GM18858 (cell line): Measurements from ENCODE around the gene PTGS2.

Source experiments
- ATAC-seq: cut with Tn5 transposase; IDR thresholded peaks from one replicate; pipeline ENCODE4 v1.9.1; 2021; ENCODE audit not compliant: unreplicated experiment

Gene PTGS2

DNA sequence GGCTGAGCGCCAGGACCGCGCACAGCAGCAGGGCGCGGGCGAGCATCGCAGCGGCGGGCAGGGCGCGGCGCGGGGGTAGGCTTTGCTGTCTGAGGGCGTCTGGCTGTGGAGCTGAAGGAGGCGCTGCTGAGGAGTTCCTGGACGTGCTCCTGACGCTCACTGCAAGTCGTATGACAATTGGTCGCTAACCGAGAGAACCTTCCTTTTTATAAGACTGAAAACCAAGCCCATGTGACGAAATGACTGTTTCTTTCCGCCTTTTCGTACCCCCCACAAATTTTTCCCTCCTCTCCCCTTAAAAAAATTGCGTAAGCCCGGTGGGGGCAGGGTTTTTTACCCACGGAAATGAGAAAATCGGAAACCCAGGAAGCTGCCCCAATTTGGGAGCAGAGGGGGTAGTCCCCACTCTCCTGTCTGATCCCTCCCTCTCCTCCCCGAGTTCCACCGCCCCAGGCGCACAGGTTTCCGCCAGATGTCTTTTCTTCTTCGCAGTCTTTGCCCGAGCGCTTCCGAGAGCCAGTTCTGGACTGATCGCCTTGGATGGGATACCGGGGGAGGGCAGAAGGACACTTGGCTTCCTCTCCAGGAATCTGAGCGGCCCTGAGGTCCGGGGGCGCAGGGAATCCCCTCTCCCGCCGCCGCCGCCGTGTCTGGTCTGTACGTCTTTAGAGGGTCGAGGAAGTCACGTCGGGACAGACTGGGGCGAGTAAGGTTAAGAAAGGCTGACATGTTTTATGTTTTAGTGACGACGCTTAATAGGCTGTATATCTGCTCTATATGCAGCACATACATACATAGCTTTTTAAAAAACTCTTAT is at the start of gene PTGS2:
PTGS2 (minus strand) TSS at position 179 of the 817 bp plus-strand sequence; CDS start at position 46, 133 bp downstream.
- ATAC-seq, result peak; percentile 84

GRCh38 chr1:186722711-186723309 is 42.6 kb upstream of the PTGS2 start:
- ATAC-seq, result peak; percentile 89

- ATAC-seq, result no peak
Observed at GRCh38 chr1:186717286-186717685, 37.1 kb upstream of the PTGS2 start.

GRCh38 chr1:186715887-186716809 is 35.9 kb upstream of the PTGS2 start:
- no peak for ATAC-seq

GRCh38 chr1:186710696-186711095 is 30.5 kb upstream of the PTGS2 start:
- ATAC-seq, result no peak

DNA sequence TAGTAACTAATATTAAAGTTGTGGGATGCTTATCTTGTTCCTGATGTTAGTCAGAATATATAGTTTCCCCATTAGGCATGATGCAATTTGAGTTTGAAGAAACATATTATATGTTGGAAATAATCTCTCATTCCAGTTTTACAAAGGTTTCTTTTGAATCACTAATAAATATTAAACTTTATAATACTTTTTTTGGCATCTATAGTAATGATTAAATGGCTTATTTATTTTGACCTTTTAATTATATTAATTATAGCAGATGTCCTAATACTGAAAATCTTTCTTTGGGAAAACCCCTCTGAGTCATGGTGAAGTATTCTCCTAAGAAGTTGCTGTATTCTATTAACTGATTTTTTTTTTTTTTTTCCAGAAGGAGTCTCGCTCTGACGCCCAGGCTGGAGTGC is 28.5 kb upstream of the PTGS2 start:
- ATAC-seq, result no peak

GRCh38 chr1:186703209-186703766 is 23.1 kb upstream of the PTGS2 start:
- ATAC-seq, result no peak

DNA sequence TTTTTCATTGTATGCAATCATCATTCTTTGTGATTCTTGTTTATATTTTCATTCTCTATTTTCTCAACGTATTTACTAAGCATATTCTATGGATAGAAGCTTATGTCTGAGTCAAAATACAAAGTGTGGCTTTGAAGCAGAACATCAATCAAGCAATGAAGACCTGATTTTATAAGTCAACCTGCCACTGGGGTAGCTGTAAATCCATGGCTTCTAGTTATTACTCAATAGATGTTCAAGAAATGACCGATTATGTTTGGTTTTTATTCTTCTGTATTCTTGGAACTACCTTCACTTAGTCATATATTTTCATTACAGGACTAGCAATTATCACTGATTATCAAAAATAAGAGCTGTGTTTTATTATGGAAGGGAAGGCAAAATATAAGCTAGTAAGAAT is 20.5 kb upstream of the PTGS2 start:
- ATAC-seq, result no peak

GRCh38 chr1:186699519-186699918 is 19.3 kb upstream of the PTGS2 start:
- ATAC-seq, result no peak

DNA sequence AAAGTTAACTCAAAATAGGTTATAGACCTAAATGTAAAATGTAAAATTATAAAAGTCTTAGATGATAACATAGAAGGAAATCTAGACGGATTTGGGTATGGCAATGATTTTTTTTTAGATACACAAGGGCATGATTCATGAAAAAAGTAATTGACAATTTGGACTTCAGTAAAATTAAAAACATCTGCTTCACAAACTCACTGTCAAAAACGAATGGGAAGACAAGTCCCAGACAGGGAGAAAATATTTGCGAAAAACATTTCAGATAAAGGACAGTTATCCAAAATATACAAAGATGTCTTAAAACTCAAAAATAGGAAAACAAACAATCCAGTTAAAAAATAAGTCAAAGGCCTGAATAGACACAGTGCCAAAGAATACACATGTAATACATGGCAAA is 9.7 kb upstream of the PTGS2 start:
- ATAC-seq, result no peak

- no peak for ATAC-seq
Observed at GRCh38 chr1:186689376-186689775, 9.2 kb upstream of the PTGS2 start.

GRCh38 chr1:186683652-186684410 is 3.6 kb upstream of the PTGS2 start:
- ATAC-seq, result no peak

DNA sequence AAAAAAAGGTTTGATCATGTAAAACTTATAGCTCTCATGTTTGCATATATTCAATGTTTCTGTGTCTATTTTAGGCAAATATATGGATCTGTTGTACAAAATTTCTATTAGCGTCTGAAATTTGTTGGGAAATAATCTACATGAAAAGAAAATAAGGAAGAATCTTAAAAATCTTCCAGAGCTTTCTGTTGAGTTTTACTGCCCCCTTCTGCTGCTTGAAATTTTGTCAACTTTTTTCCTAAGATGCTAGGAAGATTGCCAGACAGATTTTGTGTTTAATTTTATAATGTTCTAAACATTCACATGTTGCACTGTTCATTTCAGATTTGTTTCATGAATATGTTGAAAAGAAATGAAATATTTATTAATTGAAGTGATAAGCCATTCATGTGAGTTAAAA is 2.5 kb upstream of the PTGS2 start:
- no peak for ATAC-seq

- no peak for ATAC-seq
Observed at GRCh38 chr1:186681801-186682200, 1.6 kb upstream of the PTGS2 start.

GRCh38 chr1:186681121-186681520 is 898 bp upstream of the PTGS2 start:
- ATAC-seq, result no peak

DNA sequence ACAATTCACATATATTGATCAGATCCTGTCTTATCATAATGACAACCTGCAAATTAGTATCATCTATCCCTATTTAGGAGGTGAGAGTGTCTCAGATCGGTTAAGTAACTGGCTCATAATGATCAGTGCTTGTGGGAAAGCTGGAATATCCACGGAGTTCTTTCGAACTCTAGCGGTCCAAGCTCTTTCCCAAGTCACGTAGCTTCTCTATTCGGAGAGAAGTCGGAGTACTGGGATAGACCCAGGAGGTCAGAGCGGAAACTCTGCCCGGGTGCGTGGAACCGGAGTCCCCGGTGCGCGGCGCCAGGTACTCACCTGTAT is 339 bp downstream of the PTGS2 start:
- ATAC-seq, result no peak

- ATAC-seq, result no peak
Observed at GRCh38 chr1:186678155-186678554, 2.1 kb downstream of the PTGS2 start.

GRCh38 chr1:186672596-186672995 is 7.6 kb downstream of the PTGS2 start:
- no peak for ATAC-seq

DNA sequence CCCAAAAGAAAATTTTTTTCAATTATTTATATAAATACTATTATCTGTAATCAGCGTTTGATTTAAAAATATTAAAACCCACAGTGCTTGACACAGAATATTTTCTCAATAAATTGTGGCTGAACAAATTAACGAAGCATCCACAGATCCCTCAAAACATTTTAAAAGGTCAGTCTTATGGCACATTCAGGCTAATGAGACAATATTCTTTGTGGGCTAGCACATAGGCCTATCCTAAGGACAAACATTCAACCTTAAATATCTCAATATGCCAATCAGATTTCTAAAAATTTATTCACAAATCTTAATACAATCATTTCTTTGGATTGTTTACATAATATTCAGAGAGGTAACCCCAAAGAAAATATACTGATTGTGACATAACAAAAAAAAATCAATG is 8.1 kb downstream of the PTGS2 start:
- no peak for ATAC-seq

GRCh38 chr1:186671136-186671825 is 8.9 kb downstream of the PTGS2 start:
- no peak for ATAC-seq
